Brain microvascular endothelial cell (primary cell): ENCODE measurements around the gene WSCD2.

ENCODE experiments used
- DNase-seq: peaks from one replicate; pipeline ENCODE4 v3.0.0-alpha.2; 2020
- H3K27ac ChIP-seq: fragments of 250-450 bp; sonication (Bioruptor Pico); 2 replicates; pipeline ENCODE4 v1.5.1; 2020; ENCODE audit warnings: mild to moderate bottlenecking, moderate library complexity
- H3K27me3 ChIP-seq: fragments of 250-450 bp; sonication (Bioruptor Pico); replicated peaks from 2 replicates; pipeline ENCODE4 v1.5.1; 2020; ENCODE audit warnings: mild to moderate bottlenecking
- H3K36me3 ChIP-seq: fragments of 250-450 bp; sonication (Bioruptor Pico); replicated peaks from 2 replicates; pipeline ENCODE4 v1.5.1; 2020; ENCODE audit warnings: mild to moderate bottlenecking
- H3K4me3 ChIP-seq: 2 replicates; pipeline ENCODE4 v1.5.1; 2011; ENCODE audit warnings: low read depth, mild to moderate bottlenecking, control low read depth, low read length, moderate library complexity
- CTCF ChIP-seq: IDR thresholded peaks from 2 replicates; pipeline ENCODE4 v1.5.1; 2011; ENCODE audit warnings: low read depth, mild to moderate bottlenecking, moderate library complexity, low read length, control low read depth, inconsistent platforms; ENCODE audit errors: missing control alignments
- in situ Hi-C: cut with HindIII; loops from 2 replicates; pipeline ENCODE4 v1.10.0; 2017; ENCODE audit warnings: low sequenced_read_pairs, low pct_ligation_motif_present

WSCD2 gene

GRCh38 chr12:108119974-108120862, 8.9 kb upstream of the WSCD2 start:
- Histone ChIP-seq H3K27me3 (no peaks in the 10 kb centered on the region), H3K36me3 (no peaks in the 10 kb centered on the region), H3K4me3 (no peak overlapping the region), H3K27ac (no peak overlapping the region)
- DNase-seq: no peak
- in situ Hi-C loops: no loop called here
- TF ChIP-seq CTCF: no peak

DNA sequence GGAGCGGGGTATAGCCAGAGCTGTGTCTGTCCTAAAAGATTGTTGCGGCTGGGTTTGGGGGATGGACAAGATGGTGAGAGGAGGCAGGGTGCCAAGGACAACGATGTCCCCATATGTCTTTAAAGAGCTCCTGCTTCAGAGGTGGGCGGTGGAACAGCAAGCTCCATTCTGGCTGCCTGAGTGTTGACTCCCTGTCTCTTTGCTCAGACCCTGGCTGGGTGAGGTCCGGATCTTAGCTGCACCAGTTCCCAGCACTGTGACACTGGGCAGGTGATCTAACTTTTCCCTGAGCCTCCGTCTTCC, 8.3 kb upstream of the WSCD2 start:
- Histone ChIP-seq H3K36me3 (no peaks in the 10 kb centered on the region), H3K27me3 (no peaks in the 10 kb centered on the region), H3K4me3 (no peak overlapping the region), H3K27ac (no peak overlapping the region)
- no peak for DNase-seq
- no peak for TF ChIP-seq CTCF
- in situ Hi-C loops: no loop called here

DNA sequence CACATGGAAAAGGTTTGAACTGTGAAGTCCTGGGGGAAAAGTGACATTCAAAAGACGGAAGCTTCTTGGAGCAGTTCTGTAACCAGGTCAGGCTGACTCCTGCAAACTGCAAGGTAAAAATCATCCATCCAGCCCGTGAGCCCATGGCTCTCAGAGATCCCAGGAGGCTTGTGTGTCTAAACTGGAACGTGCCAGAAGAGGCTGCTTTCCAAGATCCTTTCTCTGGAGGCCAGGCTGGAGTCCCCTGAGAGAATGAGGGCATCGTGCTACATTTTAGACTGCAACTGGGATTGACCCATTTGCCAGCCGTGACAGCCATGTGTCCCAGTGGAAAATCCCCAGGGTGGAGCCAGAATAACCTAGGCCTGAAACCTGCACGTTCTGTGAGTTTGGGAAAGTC, 7.8 kb upstream of the WSCD2 start:
- no peak for DNase-seq
- no peaks in the 10 kb centered on the region for H3K27me3 ChIP-seq
- H3K36me3 ChIP-seq: no peaks in the 10 kb centered on the region
- no peak overlapping the region for H3K27ac ChIP-seq
- in situ Hi-C loops: no loop called here
- TF ChIP-seq CTCF: no peak
- no peak overlapping the region for H3K4me3 ChIP-seq

GRCh38 chr12:108121728-108122471, 7.2 kb upstream of the WSCD2 start:
- Histone ChIP-seq H3K27ac (no peak overlapping the region), H3K36me3 (no peaks in the 10 kb centered on the region), H3K4me3 (no peak overlapping the region), H3K27me3 (no peaks in the 10 kb centered on the region)
- DNase-seq: no peak
- no peak for TF ChIP-seq CTCF
- in situ Hi-C loops: no loop called here

GRCh38 chr12:108122644-108123043, 6.4 kb upstream of the WSCD2 start:
- in situ Hi-C loops: no loop called here
- H3K27ac ChIP-seq: no peak overlapping the region
- no peak for DNase-seq
- H3K36me3 ChIP-seq: no peaks in the 10 kb centered on the region
- TF ChIP-seq CTCF: no peak
- H3K4me3 ChIP-seq: no peak overlapping the region
- no peaks in the 10 kb centered on the region for H3K27me3 ChIP-seq

DNA sequence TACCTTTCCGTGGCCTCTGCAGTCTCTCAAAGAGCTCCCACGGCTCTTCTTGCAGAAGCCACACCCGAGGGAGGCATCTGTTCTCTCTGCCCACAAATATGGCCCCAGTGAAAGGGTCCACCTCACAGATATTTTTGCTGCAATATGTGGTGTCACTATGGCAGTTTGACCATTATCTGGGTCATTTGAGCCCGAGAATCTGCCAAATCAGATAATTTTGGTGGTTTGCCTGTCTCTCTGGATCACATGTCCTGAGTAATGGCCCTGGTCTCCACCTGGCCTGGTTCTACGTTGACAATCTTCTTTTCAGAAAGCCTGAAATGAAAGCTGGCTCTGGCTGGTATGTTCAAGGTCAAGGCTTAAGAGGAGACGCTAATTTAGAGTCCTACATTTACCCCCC, 5.7 kb upstream of the WSCD2 start:
- DNase-seq: no peak
- in situ Hi-C loops: no loop called here
- H3K27me3 ChIP-seq: no peaks in the 10 kb centered on the region
- no peak overlapping the region for H3K4me3 ChIP-seq
- TF ChIP-seq CTCF: no peak
- H3K36me3 ChIP-seq: no peaks in the 10 kb centered on the region
- no peak overlapping the region for H3K27ac ChIP-seq
